Subcutaneous adipose tissue (tissue), 4 donors: ENCODE results near the gene COQ7. TPM values are rescaled to one million over a fixed set of nuclear protein-coding genes. Genes with fewer than 3 reads are reported as not detected.

ENCODE experiments used
- CTCF ChIP-seq: fragments of 450-650 bp; IDR thresholded peaks from one replicate; pipeline ENCODE4 v1.5.1; 2016; ENCODE audit warnings: low read depth, mild to moderate bottlenecking, control low read depth, antibody characterized with exemption, moderate library complexity
- total RNA-seq, 4 donors: library from RNA; depleted of rRNA; stranded (reverse); fragments of >200 nt; gene quantifications; one replicate each; pipeline ENCODE4 v1.1.0, GENCODE V29; 2016

COQ7 gene
- total RNA-seq, result 10 to 100 TPM in 3 of 4 donors, 1 to 10 TPM in 1; 9.5 to 26.0 (median 13.2) TPM

- TF ChIP-seq CTCF, result no peak
Observed at GRCh38 chr16:19067349-19068236, at the start of gene COQ7. Gene COQ7 (plus strand): TSS chr16:19067614. CDS start chr16:19067665, 51 bp downstream.

GRCh38 chr16:19020689-19021088 is 46.7 kb upstream of the COQ7 start:
- TF ChIP-seq CTCF, result no peak

- TF ChIP-seq CTCF, result no peak
Observed at GRCh38 chr16:19021747-19022146, 45.7 kb upstream of the COQ7 start.

GRCh38 chr16:19027416-19027815 is 40.0 kb upstream of the COQ7 start:
- TF ChIP-seq CTCF, result no peak

- no peak for TF ChIP-seq CTCF
Observed at GRCh38 chr16:19029980-19030379, 37.4 kb upstream of the COQ7 start.

GRCh38 chr16:19031738-19032137 is 35.7 kb upstream of the COQ7 start:
- no peak for TF ChIP-seq CTCF

- no peak for TF ChIP-seq CTCF
Observed at GRCh38 chr16:19033761-19034160, 33.7 kb upstream of the COQ7 start.
